Eye (tissue), 1 donor: ENCODE results near the gene PHRF1.

Experiments used
- DNase-seq: peaks from one replicate; pipeline ENCODE4 v3.0.0-alpha.2; 2015

PHRF1 gene

GRCh38 chr11:539971-540481 is 36.2 kb upstream of the PHRF1 start:
- DNase-seq, result no peak

- DNase-seq, result peak; percentile 13
Measured at GRCh38 chr11:540583-541432, 35.5 kb upstream of the PHRF1 start.

GRCh38 chr11:541433-541885 is 34.8 kb upstream of the PHRF1 start:
- DNase-seq, result no peak

- DNase-seq, result no peak
Measured at GRCh38 chr11:544817-545166, 31.5 kb upstream of the PHRF1 start.

- no peak for DNase-seq
Measured at GRCh38 chr11:545171-545570, 31.1 kb upstream of the PHRF1 start.

- DNase-seq, result peak; percentile 12
Measured at GRCh38 chr11:548700-549603, 27.3 kb upstream of the PHRF1 start.

- DNase-seq, result no peak
Measured at GRCh38 chr11:550021-550745, 26.1 kb upstream of the PHRF1 start.

GRCh38 chr11:550746-551085 is 25.6 kb upstream of the PHRF1 start:
- no peak for DNase-seq

- no peak for DNase-seq
Measured at GRCh38 chr11:551131-551530, 25.1 kb upstream of the PHRF1 start.

GRCh38 chr11:551596-551995 is 24.7 kb upstream of the PHRF1 start:
- DNase-seq, result no peak

- DNase-seq, result no peak
Measured at GRCh38 chr11:553083-553987, 22.9 kb upstream of the PHRF1 start.

GRCh38 chr11:553988-554340 is 22.3 kb upstream of the PHRF1 start:
- DNase-seq, result no peak

GRCh38 chr11:554428-555226 is 21.6 kb upstream of the PHRF1 start:
- peak; percentile 89 for DNase-seq

- DNase-seq, result no peak
Measured at GRCh38 chr11:555227-555779, 21.0 kb upstream of the PHRF1 start.

GRCh38 chr11:555780-556661 is 20.2 kb upstream of the PHRF1 start:
- peak; percentile 48 for DNase-seq

- DNase-seq, result no peak
Measured at GRCh38 chr11:556662-557256, 19.5 kb upstream of the PHRF1 start.

- no peak for DNase-seq
Measured at GRCh38 chr11:557328-558132, 18.7 kb upstream of the PHRF1 start.

GRCh38 chr11:558503-558902 is 17.8 kb upstream of the PHRF1 start:
- DNase-seq, result no peak
